WTC11 (cell line): ENCODE results near the gene PTPRT. TPM values are rescaled to one million over a fixed set of nuclear protein-coding genes. Genes with fewer than 3 reads are reported as not detected.

Experiments
- ATAC-seq: fragments of 200-7000 bp; cut with Tn5 transposase; 2 replicates; pipeline ENCODE4 v1.10.0; 2021; ENCODE audit warnings: mild to moderate bottlenecking, moderate library complexity
- CTCF ChIA-PET: fragments of 300-600 bp; sonication (Branson Sonifier 250); formaldehyde crosslinking; loops from one replicate; lab custom pipeline; 2021; ENCODE audit warnings: antibody characterized with exemption; lab: Charles Lee
- POLR2A ChIA-PET: fragments of 350-600 bp; sonication (Branson Sonifier 250); formaldehyde crosslinking; loops from one replicate; lab custom pipeline; 2021; ENCODE audit warnings: antibody characterized with exemption; lab: Charles Lee
- DNase-seq: peaks from one replicate; pipeline ENCODE4 v3.0.0; 2021; ENCODE audit warnings: low spot score
- H3K27ac Mint-ChIP-seq: 2 replicates; pipeline ENCODE4 v1.8.0; 2021; ENCODE audit warnings: mixed read lengths
- H3K27me3 Mint-ChIP-seq: 2 replicates; pipeline ENCODE4 v1.8.0; 2021; ENCODE audit warnings: low read depth, mild to moderate bottlenecking, moderate library complexity, mixed read lengths
- H3K36me3 Mint-ChIP-seq: 2 replicates; pipeline ENCODE4 v1.8.0; 2021; ENCODE audit warnings: mixed read lengths
- H3K4me1 Mint-ChIP-seq: 2 replicates; pipeline ENCODE4 v1.8.0; 2022; ENCODE audit warnings: mixed read lengths
- H3K4me3 Mint-ChIP-seq: 2 replicates; pipeline ENCODE4 v1.8.0; 2021; ENCODE audit warnings: mild to moderate bottlenecking, moderate library complexity, mixed read lengths
- H3K9me3 Mint-ChIP-seq: 2 replicates; pipeline ENCODE4 v1.8.0; 2021; ENCODE audit warnings: mixed read lengths
- ATF1 ChIP-seq: sonication (generic); formaldehyde crosslinking; IDR thresholded peaks from 2 replicates; pipeline ENCODE4 v1.8.1; 2023; ENCODE audit warnings: mild to moderate bottlenecking, moderate library complexity, missing genetic modification reagents
- ATF2 ChIP-seq: sonication (generic); formaldehyde crosslinking; IDR thresholded peaks from 2 replicates; pipeline ENCODE4 v1.8.1; 2022; ENCODE audit warnings: low read depth, missing genetic modification reagents, borderline replicate concordance
- CBFB ChIP-seq: sonication (generic); formaldehyde crosslinking; IDR thresholded peaks from 2 replicates; pipeline ENCODE4 v1.8.1; 2022; ENCODE audit warnings: mild to moderate bottlenecking, low read depth, missing genetic modification reagents
- CREB1 ChIP-seq: sonication (generic); formaldehyde crosslinking; IDR thresholded peaks from 2 replicates; pipeline ENCODE4 v1.8.0; 2023; ENCODE audit warnings: mild to moderate bottlenecking, missing genetic modification reagents
- ELF4 ChIP-seq: sonication (generic); formaldehyde crosslinking; IDR thresholded peaks from 2 replicates; pipeline ENCODE4 v1.8.1; 2022; ENCODE audit warnings: low read depth, mild to moderate bottlenecking, moderate library complexity, missing genetic modification reagents
- FOXK1 ChIP-seq: sonication (generic); formaldehyde crosslinking; IDR thresholded peaks from 2 replicates; pipeline ENCODE4 v1.8.0; 2022; ENCODE audit warnings: mild to moderate bottlenecking, moderate library complexity, missing genetic modification reagents
- FOXP4 ChIP-seq: sonication (generic); formaldehyde crosslinking; IDR thresholded peaks from 2 replicates; pipeline ENCODE4 v1.8.0; 2022; ENCODE audit warnings: mild to moderate bottlenecking, missing genetic modification reagents
- GABPB1 ChIP-seq: sonication (generic); formaldehyde crosslinking; IDR thresholded peaks from 2 replicates; pipeline ENCODE4 v1.8.1; 2023; ENCODE audit warnings: mild to moderate bottlenecking, missing genetic modification reagents
- MLX ChIP-seq: sonication (generic); formaldehyde crosslinking; IDR thresholded peaks from 2 replicates; pipeline ENCODE4 v1.8.1; 2023; ENCODE audit warnings: mild to moderate bottlenecking, missing genetic modification reagents, moderate library complexity
- NFE2L1 ChIP-seq: sonication (generic); formaldehyde crosslinking; IDR thresholded peaks from 2 replicates; pipeline ENCODE4 v1.8.1; 2023; ENCODE audit warnings: missing genetic modification reagents
- NFYB ChIP-seq: sonication (generic); formaldehyde crosslinking; conservative IDR thresholded peaks from 2 replicates; pipeline ENCODE4 v1.8.0; 2022; ENCODE audit warnings: low read depth, missing genetic modification reagents
- NR2C2 ChIP-seq: sonication (generic); formaldehyde crosslinking; IDR thresholded peaks from 2 replicates; pipeline ENCODE4 v1.8.0; 2022; ENCODE audit warnings: mild to moderate bottlenecking, missing genetic modification reagents
- SP1 ChIP-seq: sonication (generic); formaldehyde crosslinking; conservative IDR thresholded peaks from 2 replicates; pipeline ENCODE4 v1.8.1; 2022; ENCODE audit warnings: missing genetic modification reagents
- TEAD4 ChIP-seq: sonication (generic); formaldehyde crosslinking; IDR thresholded peaks from 2 replicates; pipeline ENCODE4 v1.8.0; 2022; ENCODE audit warnings: mild to moderate bottlenecking, missing genetic modification reagents
- USF1 ChIP-seq: sonication (generic); formaldehyde crosslinking; IDR thresholded peaks from 2 replicates; pipeline ENCODE4 v1.8.0; 2022; ENCODE audit warnings: mild to moderate bottlenecking, missing genetic modification reagents
- ZBTB43 ChIP-seq: sonication (generic); formaldehyde crosslinking; IDR thresholded peaks from 2 replicates; pipeline ENCODE4 v1.8.1; 2023; ENCODE audit warnings: mild to moderate bottlenecking, missing genetic modification reagents
- ZNF232 ChIP-seq: sonication (generic); formaldehyde crosslinking; IDR thresholded peaks from 2 replicates; pipeline ENCODE4 v1.8.0; 2022; ENCODE audit warnings: mild to moderate bottlenecking, missing genetic modification reagents
- ZNF317 ChIP-seq: sonication (generic); formaldehyde crosslinking; IDR thresholded peaks from 2 replicates; pipeline ENCODE4 v1.8.1; 2023; ENCODE audit warnings: low read depth, mild to moderate bottlenecking, moderate library complexity, missing genetic modification reagents, borderline replicate concordance
- ZNF671 ChIP-seq: fragments of 250-450 bp; sonication (Bioruptor Pico); IDR thresholded peaks from 2 replicates; pipeline ENCODE4 v1.8.0; 2021; ENCODE audit warnings: mild to moderate bottlenecking
- total RNA-seq: library from RNA; stranded (reverse); gene quantifications from 3 replicates; pipeline ENCODE4 v1.2.3, GENCODE V29; 2021
- TF ChIP-seq, protein P1 (sequence below): fragments of 250-450 bp; sonication (Bioruptor Pico); conservative IDR thresholded peaks from 2 replicates; pipeline ENCODE4 v1.9.0; 2021; ENCODE audit warnings: mild to moderate bottlenecking
- TF ChIP-seq, protein P2 (sequence below): fragments of 200-600 bp; IDR thresholded peaks from 2 replicates; pipeline ENCODE4 v1.8.0; 2022; ENCODE audit warnings: antibody characterized with exemption
- TF ChIP-seq, protein P3 (sequence below): sonication (generic); formaldehyde crosslinking; IDR thresholded peaks from 2 replicates; pipeline ENCODE4 v1.8.1; 2022; ENCODE audit warnings: missing genetic modification reagents, borderline replicate concordance
- TF ChIP-seq, protein P4 (sequence below): sonication (generic); formaldehyde crosslinking; IDR thresholded peaks from 2 replicates; pipeline ENCODE4 v1.8.1; 2023; ENCODE audit warnings: mild to moderate bottlenecking, moderate library complexity, missing genetic modification reagents

Gene PTPRT
- total RNA-seq, 1 experiment from 2014 or later = 1.1 TPM

DNA sequence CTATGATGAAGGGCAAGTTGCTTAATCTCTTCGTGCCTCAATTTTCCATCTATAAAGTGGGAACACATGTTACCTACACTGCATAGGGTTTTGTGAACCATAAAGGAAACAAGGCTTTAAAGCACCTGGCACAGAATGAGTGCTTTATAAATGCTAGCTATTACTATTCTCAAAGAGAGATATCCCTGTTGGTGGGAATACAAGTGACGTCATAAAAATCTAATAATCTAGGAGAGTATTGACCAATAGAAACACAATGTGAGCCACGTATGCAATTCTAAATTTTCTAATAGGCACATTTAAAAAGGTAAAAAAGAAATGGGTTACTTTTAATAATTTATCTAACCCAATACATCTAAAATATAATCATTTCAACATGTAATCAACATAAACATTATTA lies 316.4 kb downstream of the PTPRT start (continued):
- no peak for TF ChIP-seq ZNF232 (CRISPR knock-in tag)
- no peak for TF ChIP-seq FOXP4 (CRISPR knock-in tag)
- no peak for TF ChIP-seq NR2C2 (CRISPR knock-in tag)
- no peak for TF ChIP-seq GABPB1 (CRISPR knock-in tag)
- TF ChIP-seq, protein P1, sequence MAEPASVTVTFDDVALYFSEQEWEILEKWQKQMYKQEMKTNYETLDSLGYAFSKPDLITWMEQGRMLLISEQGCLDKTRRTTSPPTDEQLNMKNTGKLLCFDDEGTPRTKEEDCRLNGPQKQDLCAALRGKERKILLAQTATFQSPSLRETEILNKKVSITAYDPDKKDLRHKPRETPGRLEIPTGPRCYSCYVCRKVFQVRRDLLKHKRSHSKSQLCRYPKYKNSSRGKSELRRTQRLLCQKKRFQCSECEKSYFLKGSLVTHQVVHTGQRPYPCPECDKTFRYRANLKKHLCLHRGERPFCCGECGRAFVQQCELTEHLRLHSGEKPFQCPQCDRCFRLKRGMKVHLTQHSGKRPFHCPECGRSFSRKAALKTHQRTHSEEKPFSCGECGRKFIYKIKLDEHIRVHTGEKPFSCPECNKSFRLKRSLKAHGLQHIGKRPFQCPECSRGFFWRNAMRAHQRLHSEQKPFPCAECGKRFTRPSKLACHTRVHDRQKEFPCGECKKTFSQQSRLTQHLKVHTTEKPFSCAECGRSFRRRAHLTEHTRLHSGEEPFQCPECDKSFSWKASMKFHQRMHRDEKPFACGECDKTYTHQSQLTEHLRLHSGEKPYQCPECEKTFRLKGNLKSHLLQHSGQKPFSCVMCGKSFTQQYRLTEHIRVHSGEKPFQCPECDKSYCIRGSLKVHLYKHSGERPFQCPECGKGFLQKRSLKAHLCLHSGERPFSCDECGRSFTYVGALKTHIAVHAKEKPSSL = no peak

DNA sequence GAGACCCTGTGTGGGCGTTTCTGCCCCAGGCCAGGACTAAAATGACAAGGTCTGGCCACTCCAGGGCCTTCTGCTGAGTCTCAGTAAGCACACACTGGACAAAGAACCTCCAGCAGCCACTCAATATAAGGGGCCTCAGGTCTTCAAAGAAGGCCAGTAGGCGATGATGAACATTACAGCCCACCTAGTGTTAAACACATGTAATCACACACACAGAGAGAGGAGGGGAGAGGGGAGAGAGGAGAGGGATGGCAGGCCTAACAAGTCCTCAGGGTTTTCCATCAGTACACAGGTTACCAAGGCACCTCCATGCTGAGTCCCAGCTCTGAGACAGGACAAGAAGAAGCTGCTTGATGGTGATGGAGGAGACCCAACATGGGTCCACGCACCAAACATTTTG lies 325.6 kb downstream of the PTPRT start:
- ATAC-seq = no peak
- no peaks in the 10 kb centered on the region for H3K36me3 Mint-ChIP-seq
- H3K4me1 Mint-ChIP-seq = peaks cover 17% of the 10 kb centered on the region
- no peak overlapping the region for H3K4me3 Mint-ChIP-seq
- POLR2A ChIA-PET = no interaction called here
- H3K9me3 Mint-ChIP-seq = no peaks in the 10 kb centered on the region
- CTCF ChIA-PET = no interaction called here
- DNase-seq = no peak
- H3K27me3 Mint-ChIP-seq = no peaks in the 10 kb centered on the region
- H3K27ac Mint-ChIP-seq = no peak overlapping the region
- TF ChIP-seq FOXK1 (CRISPR knock-in tag) (no peak), MLX (no peak), USF1 (CRISPR knock-in tag) (no peak), TEAD4 (CRISPR knock-in tag) (no peak), NFYB (CRISPR knock-in tag) (no peak), ATF1 (CRISPR knock-in tag) (no peak), ZBTB43 (no peak), ZNF317 (CRISPR knock-in tag) (no peak), SP1 (CRISPR knock-in tag) (no peak), ZNF671 (CRISPR knock-in tag) (no peak), ATF2 (CRISPR knock-in tag) (no peak), ELF4 (no peak), CREB1 (no peak), NFE2L1 (no peak), CBFB (CRISPR knock-in tag) (no peak)
- TF ChIP-seq, protein P2, sequence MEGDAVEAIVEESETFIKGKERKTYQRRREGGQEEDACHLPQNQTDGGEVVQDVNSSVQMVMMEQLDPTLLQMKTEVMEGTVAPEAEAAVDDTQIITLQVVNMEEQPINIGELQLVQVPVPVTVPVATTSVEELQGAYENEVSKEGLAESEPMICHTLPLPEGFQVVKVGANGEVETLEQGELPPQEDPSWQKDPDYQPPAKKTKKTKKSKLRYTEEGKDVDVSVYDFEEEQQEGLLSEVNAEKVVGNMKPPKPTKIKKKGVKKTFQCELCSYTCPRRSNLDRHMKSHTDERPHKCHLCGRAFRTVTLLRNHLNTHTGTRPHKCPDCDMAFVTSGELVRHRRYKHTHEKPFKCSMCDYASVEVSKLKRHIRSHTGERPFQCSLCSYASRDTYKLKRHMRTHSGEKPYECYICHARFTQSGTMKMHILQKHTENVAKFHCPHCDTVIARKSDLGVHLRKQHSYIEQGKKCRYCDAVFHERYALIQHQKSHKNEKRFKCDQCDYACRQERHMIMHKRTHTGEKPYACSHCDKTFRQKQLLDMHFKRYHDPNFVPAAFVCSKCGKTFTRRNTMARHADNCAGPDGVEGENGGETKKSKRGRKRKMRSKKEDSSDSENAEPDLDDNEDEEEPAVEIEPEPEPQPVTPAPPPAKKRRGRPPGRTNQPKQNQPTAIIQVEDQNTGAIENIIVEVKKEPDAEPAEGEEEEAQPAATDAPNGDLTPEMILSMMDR = no peak
- TF ChIP-seq, protein P3, sequence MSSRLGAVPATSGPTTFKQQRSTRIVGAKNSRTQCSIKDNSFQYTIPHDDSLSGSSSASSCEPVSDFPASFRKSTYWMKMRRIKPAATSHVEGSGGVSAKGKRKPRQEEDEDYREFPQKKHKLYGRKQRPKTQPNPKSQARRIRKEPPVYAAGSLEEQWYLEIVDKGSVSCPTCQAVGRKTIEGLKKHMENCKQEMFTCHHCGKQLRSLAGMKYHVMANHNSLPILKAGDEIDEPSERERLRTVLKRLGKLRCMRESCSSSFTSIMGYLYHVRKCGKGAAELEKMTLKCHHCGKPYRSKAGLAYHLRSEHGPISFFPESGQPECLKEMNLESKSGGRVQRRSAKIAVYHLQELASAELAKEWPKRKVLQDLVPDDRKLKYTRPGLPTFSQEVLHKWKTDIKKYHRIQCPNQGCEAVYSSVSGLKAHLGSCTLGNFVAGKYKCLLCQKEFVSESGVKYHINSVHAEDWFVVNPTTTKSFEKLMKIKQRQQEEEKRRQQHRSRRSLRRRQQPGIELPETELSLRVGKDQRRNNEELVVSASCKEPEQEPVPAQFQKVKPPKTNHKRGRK (CRISPR knock-in tag) = no peak
- TF ChIP-seq, protein P4, sequence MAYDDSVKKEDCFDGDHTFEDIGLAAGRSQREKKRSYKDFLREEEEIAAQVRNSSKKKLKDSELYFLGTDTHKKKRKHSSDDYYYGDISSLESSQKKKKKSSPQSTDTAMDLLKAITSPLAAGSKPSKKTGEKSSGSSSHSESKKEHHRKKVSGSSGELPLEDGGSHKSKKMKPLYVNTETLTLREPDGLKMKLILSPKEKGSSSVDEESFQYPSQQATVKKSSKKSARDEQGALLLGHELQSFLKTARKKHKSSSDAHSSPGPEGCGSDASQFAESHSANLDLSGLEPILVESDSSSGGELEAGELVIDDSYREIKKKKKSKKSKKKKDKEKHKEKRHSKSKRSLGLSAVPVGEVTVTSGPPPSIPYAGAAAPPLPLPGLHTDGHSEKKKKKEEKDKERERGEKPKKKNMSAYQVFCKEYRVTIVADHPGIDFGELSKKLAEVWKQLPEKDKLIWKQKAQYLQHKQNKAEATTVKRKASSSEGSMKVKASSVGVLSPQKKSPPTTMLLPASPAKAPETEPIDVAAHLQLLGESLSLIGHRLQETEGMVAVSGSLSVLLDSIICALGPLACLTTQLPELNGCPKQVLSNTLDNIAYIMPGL (CRISPR knock-in tag) = no peak
